GM21526 (cell line): Measurements from ENCODE around the gene MB.

Experiments
- ATAC-seq: cut with Tn5 transposase; IDR thresholded peaks from one replicate; pipeline ENCODE4 v1.9.1; 2021; ENCODE audit warnings: moderate library complexity; ENCODE audit not compliant: unreplicated experiment, low FRiP score

Gene MB

DNA sequence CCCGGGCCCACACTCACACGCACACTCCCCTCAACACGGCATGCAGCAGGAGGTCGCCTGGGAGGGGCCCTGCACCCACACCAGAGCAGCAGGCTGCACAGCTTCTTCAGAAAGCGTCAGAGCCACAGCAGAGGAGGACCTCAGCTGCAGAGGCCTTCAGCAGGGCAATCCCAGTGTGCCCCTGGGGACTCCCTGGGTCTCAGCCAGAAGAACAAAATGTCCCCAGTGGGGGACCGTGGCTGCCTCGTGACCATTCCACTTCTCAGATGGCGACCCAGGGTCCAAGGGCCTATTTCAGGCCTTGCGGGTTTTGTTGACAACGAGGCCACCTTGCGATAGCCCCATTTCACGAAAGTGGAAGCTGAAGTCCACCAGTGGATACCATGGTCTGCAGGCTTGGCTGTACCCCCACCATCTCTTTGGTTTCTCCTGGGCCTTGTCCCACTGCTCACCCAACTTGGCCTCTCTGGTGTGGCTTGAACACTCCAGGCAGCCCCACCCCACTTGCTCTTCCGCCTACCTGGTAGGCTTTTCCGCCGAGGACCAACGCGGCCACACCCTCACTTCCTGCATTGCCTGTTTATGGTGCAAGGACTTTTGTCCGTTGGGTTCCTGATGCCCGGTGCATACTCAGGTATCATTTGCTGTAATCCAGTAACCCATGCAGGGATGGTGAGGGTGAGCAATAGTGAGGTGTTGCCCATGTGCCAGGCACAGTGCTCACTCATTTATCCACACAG is 38.1 kb downstream of the MB start:
- no peak for ATAC-seq

DNA sequence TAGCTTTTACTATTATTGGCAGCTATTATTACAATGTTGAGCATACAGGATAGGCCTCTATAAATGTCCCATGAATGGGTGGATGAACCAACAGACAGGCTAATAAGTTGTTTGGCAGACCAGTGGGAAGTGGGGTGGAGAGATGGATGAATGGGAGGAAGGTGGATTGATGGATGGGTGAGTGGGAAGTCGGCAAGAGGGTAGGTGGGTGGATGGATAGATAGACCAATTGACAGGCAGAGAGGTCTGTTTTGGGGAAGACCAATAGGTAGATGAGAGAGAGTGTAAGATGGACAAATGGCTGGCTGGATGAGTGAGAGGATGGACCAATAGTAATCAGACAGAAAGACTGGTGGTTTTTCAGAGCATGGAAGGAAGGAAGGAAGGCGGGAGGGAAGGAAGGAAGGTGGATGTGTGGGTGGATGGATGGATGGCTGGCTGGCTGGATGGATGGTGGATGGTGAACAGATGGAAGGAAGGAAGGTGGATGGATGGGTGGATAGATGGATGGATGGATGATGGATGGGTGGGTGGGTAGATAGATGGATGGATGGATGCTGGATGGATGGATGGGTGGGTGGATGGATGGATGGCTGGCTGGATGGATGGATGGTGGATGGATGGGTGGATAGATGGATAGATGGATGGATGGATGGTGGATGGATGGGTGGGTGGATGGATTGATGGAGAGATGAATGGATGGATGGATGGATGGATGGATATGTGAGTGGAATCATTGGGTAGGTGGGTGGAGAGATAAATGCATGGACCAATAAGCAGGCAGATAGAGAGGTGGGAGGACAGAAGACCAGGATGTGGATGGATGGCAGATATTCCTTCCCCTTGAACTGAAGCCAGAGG is 39.1 kb downstream of the MB start:
- ATAC-seq = no peak

DNA sequence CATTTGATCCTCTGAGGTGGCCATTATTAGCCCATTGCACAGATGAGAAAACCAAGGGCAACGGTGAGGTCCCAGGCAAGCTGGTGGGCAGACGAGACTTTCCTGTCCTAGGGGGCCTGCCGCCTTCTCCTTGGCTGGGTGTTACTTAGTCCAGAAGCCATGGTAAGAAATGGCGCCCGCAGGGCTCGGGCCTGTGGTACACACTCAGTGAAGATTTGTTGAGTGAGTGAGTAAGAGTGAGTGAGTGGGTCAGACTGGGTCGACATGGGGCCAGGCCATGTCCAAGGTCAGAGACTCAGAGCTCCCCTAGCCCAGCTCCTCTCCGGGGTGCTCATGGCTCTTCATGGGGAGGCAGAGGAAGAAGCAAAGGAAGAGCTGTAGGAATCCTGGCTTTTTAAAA is 40.5 kb downstream of the MB start:
- ATAC-seq = no peak

DNA sequence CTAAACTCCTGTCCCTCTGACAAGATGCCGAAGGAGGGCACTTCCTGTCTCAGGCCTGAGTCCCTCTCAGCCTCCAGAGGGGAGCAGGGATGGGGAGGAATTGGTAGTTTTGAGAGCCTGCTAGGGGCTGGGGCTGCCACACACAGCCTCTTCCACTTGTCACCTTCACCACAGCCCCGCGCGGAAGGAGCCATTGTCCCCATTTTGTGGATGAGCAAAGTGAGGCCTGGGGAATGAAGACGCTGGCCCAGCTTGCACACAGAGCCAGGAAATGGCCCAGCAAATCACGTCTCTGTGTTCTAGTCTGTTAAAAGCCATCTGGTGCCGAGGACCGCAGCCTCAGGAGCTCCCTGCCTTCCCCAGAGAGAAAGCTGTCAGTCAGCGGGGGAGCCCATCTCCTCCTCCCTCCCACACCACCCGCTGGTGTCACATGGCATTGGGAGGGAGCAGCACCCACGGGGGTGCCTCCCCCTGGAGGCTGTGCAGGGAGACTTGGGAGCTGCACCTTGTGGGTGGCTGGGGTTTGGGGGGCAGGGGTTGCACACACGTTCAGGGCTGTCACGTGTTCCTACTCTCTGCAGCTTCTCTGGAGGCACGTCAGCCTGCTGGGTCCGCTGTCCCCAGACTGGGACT is 41.9 kb downstream of the MB start:
- ATAC-seq = no peak

DNA sequence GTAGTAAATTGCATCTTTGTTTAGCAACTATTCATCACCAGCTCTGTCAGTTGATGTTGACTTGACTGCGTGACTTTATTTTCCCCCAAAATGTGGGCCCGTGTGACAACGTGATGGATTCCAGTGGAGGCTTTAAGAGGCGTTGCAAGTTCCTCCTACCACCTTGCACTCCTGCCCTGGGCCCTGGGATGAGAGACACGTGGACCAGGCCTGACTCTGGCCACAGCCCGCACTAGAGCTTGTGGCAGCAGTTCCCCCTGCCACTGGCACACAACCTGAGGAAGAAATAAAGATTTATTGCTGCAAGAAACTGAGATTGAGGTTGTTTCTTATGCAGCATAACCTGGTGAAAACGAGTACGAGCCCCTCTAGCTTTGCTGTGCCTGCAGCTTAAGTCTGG is 44.6 kb downstream of the MB start:
- no peak for ATAC-seq

DNA sequence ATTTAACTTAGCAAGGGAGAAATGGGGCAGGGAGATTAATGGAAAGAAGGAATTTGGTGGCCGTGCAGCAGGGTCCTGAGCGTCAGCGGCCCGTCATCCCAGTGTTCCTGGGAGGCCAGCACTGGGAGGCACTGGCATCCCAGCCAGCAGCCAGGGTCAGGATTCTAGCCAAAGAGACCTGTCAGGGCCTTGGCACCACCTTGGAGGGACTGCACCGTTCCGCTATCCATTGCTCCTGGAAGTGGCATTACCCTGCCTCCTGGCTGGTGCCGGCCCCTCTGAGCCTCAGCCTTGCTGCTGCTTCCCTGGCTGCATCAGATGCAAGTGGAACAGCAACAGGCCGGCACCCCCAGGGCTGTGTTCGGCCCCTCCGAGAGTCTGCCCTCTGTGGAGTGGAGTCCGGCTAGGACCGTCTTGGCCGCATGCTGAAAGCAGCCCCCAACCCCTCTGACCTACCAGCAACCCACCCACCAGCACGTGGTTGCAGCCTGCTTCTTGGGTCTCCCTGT is 46.4 kb downstream of the MB start:
- ATAC-seq = no peak

DNA sequence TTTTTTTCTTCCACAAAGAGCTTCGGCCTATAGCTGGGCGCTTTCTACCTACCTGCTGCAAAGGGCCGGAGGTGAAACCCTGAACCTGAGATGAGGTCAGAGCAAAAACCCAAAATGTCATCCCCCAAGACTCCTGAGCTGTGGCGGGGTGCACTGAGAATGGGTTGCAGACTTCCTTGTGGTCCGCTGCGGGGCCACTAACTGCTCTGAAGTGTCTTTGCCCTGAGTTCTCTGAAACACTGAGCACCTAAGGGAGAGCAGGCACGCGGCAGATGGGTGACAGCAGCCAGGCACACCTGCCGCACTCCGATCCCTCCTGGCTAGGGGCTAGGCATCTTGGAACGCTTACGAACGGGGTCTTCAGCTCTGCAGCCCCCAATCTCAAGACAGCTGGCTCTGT is 47.2 kb downstream of the MB start:
- no peak for ATAC-seq

DNA sequence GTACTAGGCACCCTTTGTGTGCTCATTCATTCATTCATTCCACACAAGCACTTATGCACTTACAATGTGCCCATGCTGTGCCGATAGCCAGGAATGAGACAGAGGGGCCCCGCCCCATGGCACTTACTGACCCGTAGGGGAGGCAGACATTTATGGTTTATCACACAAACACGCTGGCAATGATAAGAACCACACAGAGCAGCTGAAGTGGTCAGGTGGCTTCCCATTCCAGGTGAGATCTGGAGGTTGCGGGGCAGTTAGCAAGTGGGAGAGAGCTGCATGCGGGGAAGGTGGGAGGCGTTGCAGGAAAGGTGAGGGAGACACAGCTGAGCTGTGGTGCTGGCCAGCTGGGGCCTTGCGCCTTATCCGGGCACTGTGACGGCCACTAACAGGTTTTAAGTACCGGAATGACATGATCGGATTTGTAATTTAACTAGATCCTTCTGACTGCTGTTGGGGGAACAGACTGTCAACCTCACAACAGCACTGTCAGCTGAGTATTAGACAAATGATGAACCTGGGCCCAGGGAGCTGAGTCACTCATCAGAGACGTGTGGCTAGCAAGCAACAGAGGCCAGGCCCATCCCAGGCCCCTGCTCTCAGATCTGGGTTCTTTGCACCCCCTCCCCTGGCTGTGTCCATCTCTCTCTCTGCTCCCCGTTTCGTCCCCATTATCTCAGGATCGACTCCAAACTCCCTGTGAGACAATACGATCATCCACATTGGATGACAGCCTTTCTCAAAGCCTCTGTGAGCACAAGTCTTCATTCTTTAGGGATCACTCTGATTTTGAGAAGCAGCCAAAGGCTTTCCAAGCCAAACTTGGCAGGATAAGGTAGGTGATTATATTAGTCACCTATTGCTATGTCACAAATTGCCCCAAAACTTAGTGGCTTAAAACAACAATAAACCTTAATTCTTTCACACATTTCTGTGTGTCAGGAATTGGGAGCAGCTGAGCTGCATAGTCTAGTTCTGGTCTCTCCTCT is 48.1 kb downstream of the MB start:
- no peak for ATAC-seq

DNA sequence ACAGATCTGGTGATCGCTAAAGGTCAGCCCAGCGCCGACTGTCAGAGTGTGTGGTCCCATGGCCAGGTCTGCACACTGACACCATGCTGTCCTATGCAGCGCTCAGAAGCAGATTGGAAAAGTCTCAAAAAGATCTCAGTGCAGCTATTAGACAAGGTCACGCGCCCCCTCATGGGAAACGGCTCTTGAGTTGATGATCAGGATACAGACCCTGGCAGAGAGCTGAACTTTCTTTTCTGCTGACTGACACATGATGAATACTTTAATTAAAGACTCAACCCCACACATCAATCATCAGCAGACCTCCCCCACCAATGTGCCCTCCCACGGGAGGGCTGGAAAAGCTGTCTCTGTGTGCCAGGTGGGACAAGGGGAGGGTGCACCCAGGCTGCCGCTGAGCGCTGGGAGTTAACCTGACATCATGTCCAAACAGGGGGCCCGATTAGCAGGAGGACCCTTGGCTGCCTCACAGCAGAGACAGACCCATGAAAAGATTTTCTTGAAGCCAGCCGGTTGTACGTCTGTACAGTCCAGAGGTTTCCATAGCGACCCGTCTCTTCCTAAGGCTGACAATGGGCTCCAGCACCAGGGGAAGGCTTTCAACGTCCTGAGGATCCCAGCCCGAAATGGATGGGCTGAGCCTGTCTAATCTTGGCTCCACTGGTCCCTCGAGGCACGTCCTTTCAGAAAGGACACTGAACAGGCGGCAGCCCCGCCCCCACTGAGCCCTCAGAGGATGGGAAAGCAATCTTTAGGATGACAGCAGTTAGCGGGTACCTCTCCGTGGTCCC is 49.6 kb downstream of the MB start:
- ATAC-seq = no peak

DNA sequence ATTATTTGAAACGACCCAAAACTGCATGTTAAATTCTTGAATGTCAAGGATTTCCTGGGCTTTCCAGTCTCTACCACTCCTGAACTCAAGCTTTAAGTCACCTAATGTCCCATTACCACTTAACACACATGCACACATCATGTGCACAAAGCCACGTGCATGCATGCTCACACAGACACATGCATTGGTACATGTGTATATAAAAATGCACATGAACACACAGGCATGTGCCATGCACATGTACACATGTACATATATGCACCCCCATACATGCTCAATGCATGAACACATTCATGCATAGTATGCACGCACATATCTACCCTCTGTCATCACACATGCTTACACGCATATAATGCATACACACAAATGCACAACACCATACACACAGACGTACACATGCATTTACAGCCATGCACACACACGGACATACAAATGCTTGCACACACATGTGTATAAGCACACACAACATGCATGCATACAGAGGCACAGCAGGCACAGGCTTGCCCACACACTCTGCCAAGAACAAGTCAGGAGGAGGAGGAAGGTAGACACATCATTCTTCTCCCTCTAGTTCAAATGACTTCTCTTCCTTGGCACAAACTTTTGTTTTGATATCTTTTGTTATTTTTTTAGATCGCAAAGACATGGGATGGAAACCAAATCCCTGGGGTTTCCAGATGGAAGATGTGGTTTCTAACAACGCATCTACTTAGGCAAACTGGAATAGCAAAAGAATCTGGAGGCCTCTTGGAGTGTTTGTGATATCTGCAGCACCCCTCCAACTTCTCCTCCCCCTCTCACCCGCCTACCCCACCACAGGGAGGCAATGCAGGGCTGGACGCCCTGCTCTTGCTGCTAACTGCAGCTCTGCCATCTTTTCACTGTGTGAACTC is 51.9 kb downstream of the MB start:
- ATAC-seq = no peak

DNA sequence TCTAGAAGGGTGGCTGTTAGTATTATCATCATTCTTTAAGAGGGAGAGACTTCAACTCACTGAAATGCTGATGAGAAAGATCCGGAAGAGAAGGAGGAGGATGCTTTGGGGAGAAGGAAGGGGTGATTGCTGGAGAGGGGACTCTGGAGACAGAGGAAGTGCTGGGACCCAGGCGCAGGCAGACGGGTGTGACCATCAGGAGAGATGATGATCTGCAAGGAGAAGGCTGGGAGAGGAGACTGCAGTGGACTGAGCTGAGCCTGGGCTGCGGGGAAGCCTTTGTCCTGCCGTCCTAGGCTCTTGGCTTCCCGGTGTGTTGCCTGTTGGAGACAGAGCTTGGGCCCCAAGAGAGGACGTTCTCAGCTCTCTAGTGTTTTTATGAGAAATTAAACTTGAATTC is 53.9 kb downstream of the MB start:
- no peak for ATAC-seq

DNA sequence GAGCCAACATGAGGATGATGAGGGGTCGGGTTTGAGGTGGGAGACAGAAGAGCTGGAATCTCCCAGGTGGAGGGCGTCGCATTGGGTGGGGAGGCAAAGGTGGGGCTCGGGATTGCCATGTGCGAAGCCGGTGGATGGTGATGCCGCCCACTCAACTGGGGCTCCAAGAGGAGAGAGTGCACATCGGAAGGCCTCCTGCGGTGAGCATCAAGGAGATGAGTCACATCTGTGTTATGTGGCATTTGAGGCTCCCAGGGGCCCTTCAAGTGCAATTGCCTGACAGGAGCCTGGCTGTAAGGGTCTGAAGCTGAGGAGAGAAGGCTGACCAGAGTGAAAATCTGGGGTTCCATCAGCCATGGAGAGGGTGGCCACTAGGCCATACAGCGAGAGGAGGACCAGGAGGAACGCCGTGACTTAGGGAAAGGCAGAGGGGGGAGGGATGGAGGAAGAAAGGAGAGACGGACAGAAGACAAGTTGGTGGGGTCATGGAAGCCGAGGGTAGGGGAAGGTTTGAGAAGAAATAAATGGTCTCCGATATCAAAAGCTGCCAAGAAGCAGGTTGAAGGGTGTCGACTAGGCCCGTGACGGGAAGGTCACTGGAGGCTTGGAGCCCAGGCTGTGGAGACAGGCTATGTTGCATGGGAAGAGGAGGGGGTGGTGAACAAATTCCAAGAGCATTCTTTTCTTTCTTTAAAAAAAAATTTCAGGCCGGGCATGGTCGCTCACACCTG is 55.2 kb downstream of the MB start:
- ATAC-seq = no peak

DNA sequence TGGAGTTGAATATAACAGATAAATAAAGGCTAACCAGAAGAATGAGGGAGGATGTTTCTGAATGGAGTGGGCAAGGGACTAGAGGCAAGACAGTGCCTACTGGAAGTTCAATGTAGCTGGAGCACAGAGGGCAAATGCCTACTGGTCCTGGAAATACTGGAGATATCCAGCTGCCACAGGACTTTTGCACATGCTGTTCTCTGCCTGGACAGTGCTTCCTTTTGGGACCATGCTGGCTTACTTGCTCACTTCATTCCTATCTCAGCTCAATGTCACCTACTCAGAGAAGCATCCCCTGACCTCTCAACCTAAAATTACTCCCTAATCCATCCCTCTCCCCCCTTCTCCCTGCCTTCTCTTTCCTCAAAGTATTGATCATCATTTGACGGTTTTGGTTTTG is 56.3 kb downstream of the MB start:
- ATAC-seq = no peak

DNA sequence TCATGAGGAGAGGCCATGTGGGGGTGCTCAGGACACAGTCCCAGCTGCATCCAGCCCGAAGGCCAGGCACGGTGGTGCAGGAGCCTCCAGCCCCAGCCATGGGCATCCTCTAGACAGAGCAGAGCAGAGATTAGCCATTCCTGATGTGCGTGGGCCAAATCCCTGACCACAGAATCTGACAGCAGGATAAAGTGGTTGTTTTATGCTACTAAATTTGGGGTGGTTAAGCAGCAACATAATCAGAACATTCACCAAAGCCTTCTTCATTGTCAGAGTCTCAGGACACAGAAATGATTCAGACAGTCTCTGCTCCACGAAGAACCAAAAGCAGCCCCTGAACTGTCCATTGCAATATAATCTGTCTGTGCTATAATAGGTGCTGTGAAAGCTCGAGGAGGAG is 56.8 kb downstream of the MB start:
- no peak for ATAC-seq

DNA sequence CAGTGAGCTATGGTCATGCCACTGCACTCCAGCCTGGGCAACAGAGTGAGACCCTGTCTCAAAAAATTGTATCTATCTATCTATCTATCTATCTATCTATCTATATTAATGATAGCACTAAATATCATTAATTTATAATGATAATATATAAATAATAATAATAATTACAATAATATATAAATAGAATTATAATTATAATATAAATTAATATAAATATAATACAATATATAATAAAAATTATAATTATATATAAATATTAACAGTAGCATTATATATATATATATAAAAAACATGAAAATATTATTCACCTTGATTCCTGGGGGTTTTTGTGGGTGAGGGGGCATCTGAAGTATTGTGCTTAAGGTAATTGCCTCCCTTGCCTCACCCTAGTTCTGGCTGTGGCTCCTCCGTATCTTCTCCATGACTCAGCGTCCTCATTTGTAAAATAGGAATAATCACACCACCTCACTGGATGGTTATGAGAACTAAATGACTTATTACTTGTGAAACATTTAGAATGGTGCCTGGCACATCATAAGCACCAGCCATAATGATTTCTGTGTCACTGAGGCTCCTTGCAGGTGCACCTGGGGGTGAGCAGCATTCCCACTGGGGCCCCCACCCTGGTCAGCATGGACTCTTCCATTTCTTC is 57.6 kb downstream of the MB start:
- no peak for ATAC-seq

DNA sequence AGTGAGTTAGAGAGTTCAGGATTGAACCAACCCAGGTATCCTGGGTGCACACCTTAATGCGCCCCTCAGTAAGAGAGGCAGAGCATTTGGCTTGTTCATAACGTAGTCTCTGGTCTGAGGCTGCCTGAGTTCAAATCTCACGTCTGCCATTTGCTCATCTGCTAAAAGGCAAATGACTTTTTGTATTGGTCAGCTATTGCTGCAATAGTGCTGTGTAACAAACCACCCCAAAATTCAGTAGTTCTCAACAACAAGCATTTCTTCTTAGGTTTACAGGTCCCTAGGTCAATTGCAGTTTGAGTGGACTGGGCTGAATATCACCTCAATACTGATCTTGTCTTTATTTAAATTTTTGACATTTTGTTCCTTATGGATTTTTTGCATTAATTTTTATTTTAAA is 58.4 kb downstream of the MB start:
- ATAC-seq = no peak

DNA sequence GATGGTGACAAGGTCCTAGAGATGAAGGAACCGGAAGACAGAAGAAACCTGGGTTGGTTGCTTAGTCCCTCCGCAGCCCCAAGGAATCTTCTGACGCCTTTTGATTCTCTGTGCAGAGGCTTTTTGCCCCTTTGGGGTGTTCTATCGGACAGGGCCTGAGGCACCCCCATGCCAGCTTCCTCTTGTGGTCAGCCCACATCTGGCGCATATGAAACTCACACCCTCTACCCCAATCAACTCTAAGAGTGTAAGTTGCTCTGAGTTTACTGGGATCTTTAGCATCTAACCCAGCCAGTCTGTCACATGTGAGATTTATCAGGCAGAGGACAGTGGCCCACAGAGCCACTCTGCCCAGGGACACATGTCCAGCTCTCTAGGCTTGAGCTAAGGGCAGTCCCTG is 59.1 kb downstream of the MB start:
- no peak for ATAC-seq
